ENCODE measurements around the gene RORC.

DNA sequence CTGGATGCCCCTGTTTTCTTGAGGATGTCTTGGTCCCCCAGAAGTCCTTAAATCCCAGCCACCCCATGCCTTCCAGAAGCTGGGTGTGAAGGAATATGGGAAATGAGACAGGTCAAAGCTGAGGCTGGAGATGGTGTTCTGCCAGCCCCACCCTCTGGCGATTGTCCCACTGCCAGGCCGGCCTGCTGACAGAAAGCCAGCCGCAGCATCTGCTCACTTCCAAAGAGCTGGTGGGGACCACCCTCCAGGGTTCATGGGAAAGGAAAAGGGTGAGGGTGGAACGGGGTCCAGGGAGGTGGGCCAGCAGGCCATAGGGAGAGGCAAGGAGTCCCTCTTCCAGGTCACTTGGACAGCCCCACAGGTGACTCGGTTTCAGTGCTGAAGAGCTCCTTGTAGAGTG lies 24.5 kb downstream of the RORC start:
- TF ChIP-seq, protein P1, sequence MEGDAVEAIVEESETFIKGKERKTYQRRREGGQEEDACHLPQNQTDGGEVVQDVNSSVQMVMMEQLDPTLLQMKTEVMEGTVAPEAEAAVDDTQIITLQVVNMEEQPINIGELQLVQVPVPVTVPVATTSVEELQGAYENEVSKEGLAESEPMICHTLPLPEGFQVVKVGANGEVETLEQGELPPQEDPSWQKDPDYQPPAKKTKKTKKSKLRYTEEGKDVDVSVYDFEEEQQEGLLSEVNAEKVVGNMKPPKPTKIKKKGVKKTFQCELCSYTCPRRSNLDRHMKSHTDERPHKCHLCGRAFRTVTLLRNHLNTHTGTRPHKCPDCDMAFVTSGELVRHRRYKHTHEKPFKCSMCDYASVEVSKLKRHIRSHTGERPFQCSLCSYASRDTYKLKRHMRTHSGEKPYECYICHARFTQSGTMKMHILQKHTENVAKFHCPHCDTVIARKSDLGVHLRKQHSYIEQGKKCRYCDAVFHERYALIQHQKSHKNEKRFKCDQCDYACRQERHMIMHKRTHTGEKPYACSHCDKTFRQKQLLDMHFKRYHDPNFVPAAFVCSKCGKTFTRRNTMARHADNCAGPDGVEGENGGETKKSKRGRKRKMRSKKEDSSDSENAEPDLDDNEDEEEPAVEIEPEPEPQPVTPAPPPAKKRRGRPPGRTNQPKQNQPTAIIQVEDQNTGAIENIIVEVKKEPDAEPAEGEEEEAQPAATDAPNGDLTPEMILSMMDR (IDR thresholded peaks at IDR 0.05; ENCODE audit: insufficient read depth, low read depth, low read length): no peak
- no peak for TF ChIP-seq EZH2 (IDR thresholded peaks at IDR 0.05; ENCODE audit: insufficient read depth, low read length)
